H9 (cell line): Measurements from ENCODE around the gene MYRIP. TPM values are rescaled to one million over a fixed set of nuclear protein-coding genes. Genes with fewer than 3 reads are reported as not detected.

Experiments used
- DNase-seq: peaks from one replicate; pipeline ENCODE4 v3.0.0-alpha.2; 2017
- H2AFZ ChIP-seq: one replicate; pipeline ENCODE4 v1.6.1; 2013; ENCODE audit warnings: mild to moderate bottlenecking, low read length, control low read depth, moderate library complexity
- H2AK5ac ChIP-seq: 2 replicates; pipeline ENCODE4 v1.6.1; 2013; ENCODE audit warnings: low read length, control low read depth, mixed read lengths; ENCODE audit not compliant: insufficient read length
- H2BK120ac ChIP-seq: one replicate; pipeline ENCODE4 v1.6.1; 2013; ENCODE audit warnings: low read depth, mild to moderate bottlenecking, low read length, control low read depth, inconsistent platforms; ENCODE audit not compliant: poor library complexity, severe bottlenecking
- H2BK12ac ChIP-seq: 2 replicates; pipeline ENCODE4 v1.6.1; 2013; ENCODE audit warnings: low read length, control low read depth, mixed read lengths, low read depth; ENCODE audit not compliant: insufficient read length
- H2BK15ac ChIP-seq: 2 replicates; pipeline ENCODE4 v1.6.1; 2013; ENCODE audit warnings: low read depth, low read length, control low read depth
- H2BK20ac ChIP-seq: one replicate; pipeline ENCODE4 v1.6.1; 2013; ENCODE audit warnings: low read depth, mild to moderate bottlenecking, low read length, control low read depth, inconsistent platforms; ENCODE audit not compliant: poor library complexity, severe bottlenecking
- H2BK5ac ChIP-seq: 2 replicates; pipeline ENCODE4 v1.6.1; 2013; ENCODE audit warnings: low read length, control low read depth, mixed read lengths; ENCODE audit not compliant: insufficient read length
- H3K14ac ChIP-seq: 2 replicates; pipeline ENCODE4 v1.6.1; 2013; ENCODE audit warnings: low read length, control low read depth; ENCODE audit not compliant: insufficient read depth
- H3K18ac ChIP-seq: 2 replicates; pipeline ENCODE4 v1.6.1; 2013; ENCODE audit warnings: low read depth, mild to moderate bottlenecking, mixed read lengths, low read length, control low read depth; ENCODE audit not compliant: insufficient read length
- H3K23ac ChIP-seq: 2 replicates; pipeline ENCODE4 v1.6.1; 2013; ENCODE audit warnings: low read length, control low read depth, mixed read lengths, low read depth; ENCODE audit not compliant: insufficient read length
- H3K23me2 ChIP-seq: 2 replicates; pipeline ENCODE4 v1.6.1; 2013; ENCODE audit warnings: low read depth, mild to moderate bottlenecking, mixed read lengths, low read length, control low read depth; ENCODE audit not compliant: insufficient read length, poor library complexity, severe bottlenecking
- H3K27ac ChIP-seq: 2 replicates; pipeline ENCODE4 v1.5.1; 2013; ENCODE audit warnings: low read length, control low read depth, mixed read lengths, low read depth; ENCODE audit not compliant: insufficient read length
- H3K27me3 ChIP-seq: 2 replicates; pipeline ENCODE4 v1.6.1; 2013; ENCODE audit warnings: low read length, control low read depth, inconsistent platforms; ENCODE audit not compliant: insufficient read depth
- H3K4ac ChIP-seq: 2 replicates; pipeline ENCODE4 v1.6.1; 2013; ENCODE audit warnings: low read depth, mild to moderate bottlenecking, control low read depth, inconsistent platforms, low read length, moderate library complexity
- H3K4me1 ChIP-seq: 2 replicates; pipeline ENCODE4 v1.6.1; 2013; ENCODE audit warnings: low read length, control low read depth, inconsistent platforms; ENCODE audit not compliant: insufficient read depth
- H3K4me2 ChIP-seq: 2 replicates; pipeline ENCODE4 v1.6.1; 2013; ENCODE audit warnings: low read length, control low read depth, mixed read lengths; ENCODE audit not compliant: insufficient read length, insufficient read depth
- H3K56ac ChIP-seq: 2 replicates; pipeline ENCODE4 v1.6.1; 2013; ENCODE audit warnings: low read depth, mild to moderate bottlenecking, mixed read lengths, low read length, control low read depth; ENCODE audit not compliant: insufficient read length
- H3K79me1 ChIP-seq: 2 replicates; pipeline ENCODE4 v1.6.1; 2013; ENCODE audit warnings: low read depth, mild to moderate bottlenecking, moderate library complexity, low read length, control low read depth, inconsistent platforms; ENCODE audit not compliant: insufficient read depth, poor library complexity, severe bottlenecking
- H3K79me2 ChIP-seq: 2 replicates; pipeline ENCODE4 v1.6.1; 2013; ENCODE audit warnings: low read length, control low read depth, inconsistent platforms; ENCODE audit not compliant: insufficient read depth
- H3K9ac ChIP-seq: 2 replicates; pipeline ENCODE4 v1.6.1; 2013; ENCODE audit warnings: low read length, control low read depth, mixed read lengths; ENCODE audit not compliant: insufficient read length; ENCODE audit errors: extremely low read depth
- H3K9me3 ChIP-seq: one replicate; pipeline ENCODE4 v1.6.1; 2013; ENCODE audit warnings: low read depth, low read length, inconsistent platforms; ENCODE audit not compliant: control insufficient read depth
- H3T11ph ChIP-seq: one replicate; pipeline ENCODE4 v1.6.1; 2013; ENCODE audit warnings: mild to moderate bottlenecking, low read length, control low read depth, inconsistent platforms
- H4K20me1 ChIP-seq: one replicate; pipeline ENCODE4 v1.6.1; 2013; ENCODE audit not compliant: control insufficient read depth, insufficient read length, insufficient read depth
- H4K5ac ChIP-seq: 2 replicates; pipeline ENCODE4 v1.6.1; 2013; ENCODE audit warnings: low read depth, mild to moderate bottlenecking, mixed read lengths, low read length, control low read depth; ENCODE audit not compliant: insufficient read length
- H4K8ac ChIP-seq: replicated peaks from 2 replicates; pipeline ENCODE4 v1.6.1; 2013; ENCODE audit warnings: low read length, control low read depth, mixed read lengths, low read depth; ENCODE audit not compliant: insufficient read length
- H4K91ac ChIP-seq: 2 replicates; pipeline ENCODE4 v1.6.1; 2013; ENCODE audit warnings: low read depth, mild to moderate bottlenecking, moderate library complexity, mixed read lengths, low read length, control low read depth; ENCODE audit not compliant: insufficient read length
- H3K27ac Mint-ChIP-seq, 3 experiments: 2 replicates in 2 of 3; 3 replicates in 1 of 3; pipeline ENCODE4 v1.8.0; 2020 to 2021; ENCODE audit warnings: mixed read lengths in 3 of 3, mild to moderate bottlenecking in 1 of 3, moderate library complexity in 1 of 3
- H3K27me3 Mint-ChIP-seq: 2 replicates; pipeline ENCODE4 v1.8.0; 2021; ENCODE audit warnings: low read depth, mild to moderate bottlenecking, moderate library complexity, mixed read lengths
- H3K36me3 Mint-ChIP-seq, 3 experiments: 2 replicates in 2 of 3; 3 replicates in 1 of 3; pipeline ENCODE4 v1.8.0; 2020 to 2021; ENCODE audit warnings: low read depth in 3 of 3, mixed read lengths in 3 of 3; ENCODE audit not compliant: insufficient read depth in 1 of 3
- H3K4me1 Mint-ChIP-seq, 2 experiments: 2 replicates each; pipeline ENCODE4 v1.8.0; 2020; ENCODE audit warnings: mixed read lengths in 2 of 2
- H3K4me3 Mint-ChIP-seq, 2 experiments: 2 replicates in 1 of 2; 3 replicates in 1 of 2; pipeline ENCODE4 v1.8.0; 2020 to 2021; ENCODE audit warnings: mild to moderate bottlenecking in 2 of 2, mixed read lengths in 2 of 2, moderate library complexity in 1 of 2
- H3K9me3 Mint-ChIP-seq, 2 experiments: 2 replicates in 1 of 2; 3 replicates in 1 of 2; pipeline ENCODE4 v1.8.0; 2020; ENCODE audit warnings: mild to moderate bottlenecking in 2 of 2, mixed read lengths in 2 of 2, moderate library complexity in 1 of 2
- CTCF ChIP-seq: fragments of 200-600 bp; sonication (generic); conservative IDR thresholded peaks from 3 replicates; pipeline ENCODE4 v1.8.0; 2021; ENCODE audit warnings: antibody characterized with exemption, mild to moderate bottlenecking
- WGBS: extraction: QIAGEN DNeasy Blood & Tissue Kit; methylation state at CpG from one replicate; pipeline ENCODE4 v1.1.7; 2013; ENCODE audit warnings: missing lambda C conversion rate, low lambda C conversion rate, mixed read lengths; ENCODE audit not compliant: insufficient read length; ENCODE audit errors: extremely low coverage; 5-methylcytosine and 5-hydroxymethylcytosine counted together
- total RNA-seq: library from RNA; stranded (reverse); gene quantifications from 2 replicates; pipeline ENCODE4 v1.2.1, GENCODE V29; 2021

The MYRIP gene
- total RNA-seq, 1 experiment from 2014 or later = 1.8 TPM

GRCh38 chr3:40242638-40243037 is 433.2 kb downstream of the MYRIP start:
- Histone ChIP-seq H2BK5ac (no peak overlapping the region), H4K8ac (no peak overlapping the region), H3K4me2 (no peak overlapping the region), H2AFZ (no peak overlapping the region), H4K20me1 (no peaks in the 10 kb centered on the region), H4K91ac (no peak overlapping the region), H3K79me2 (no peaks in the 10 kb centered on the region), H3K27ac (no peak overlapping the region), H3K18ac (no peak overlapping the region), H3K56ac (no peak overlapping the region), H3K79me1 (no peaks in the 10 kb centered on the region), H3K27me3 (no peaks in the 10 kb centered on the region), H3K23ac (no peak overlapping the region), H3T11ph (no peak overlapping the region), H2AK5ac (no peak overlapping the region), H4K5ac (no peak overlapping the region), H3K9ac (no peak overlapping the region), H3K4ac (no peak overlapping the region), H2BK15ac (no peak overlapping the region), H3K4me1 (no peaks in the 10 kb centered on the region), H2BK20ac (no peak overlapping the region), H3K14ac (no peak overlapping the region), H2BK12ac (no peak overlapping the region), H3K23me2 (no peaks in the 10 kb centered on the region), H2BK120ac (no peak overlapping the region), H3K9me3 (no peaks in the 10 kb centered on the region)
- Mint-ChIP-seq H3K27me3 (no peaks in the 10 kb centered on the region), H3K4me1 (peaks cover 7% of the 10 kb centered on the region in 2 experiments), H3K27ac (no peak overlapping the region), H3K4me3 (no peak overlapping the region), H3K9me3 (no peaks in the 10 kb centered on the region), H3K36me3 (no peaks in the 10 kb centered on the region)
- no peak for TF ChIP-seq CTCF
- no peak for DNase-seq
- WGBS = no CpG with 5 or more reads among the region's 1 CpG
